Liver (tissue), 3 donors: Measurements from ENCODE around the gene PLA2G4A.

Source experiments
- ATF3 ChIP-seq: IDR thresholded peaks from 2 replicates; pipeline ENCODE4 v1.6.1; 2016; ENCODE audit warnings: antibody characterized with exemption
- CTCF ChIP-seq: fragments of 150-350 bp; IDR thresholded peaks from 2 replicates; pipeline ENCODE4 v1.5.1; 2017; ENCODE audit warnings: improper control_type of control experiment, low read depth, low read length; ENCODE audit not compliant: missing input control
- EGR1 ChIP-seq, 2 donors: IDR thresholded peaks; 2 replicates each; pipeline ENCODE4 v1.6.1; 2016 to 2018; ENCODE audit warnings: antibody characterized with exemption in 2 of 2, low read depth in 2 of 2
- HNF4A ChIP-seq, 2 donors: conservative IDR thresholded peaks; 2 replicates each; pipeline ENCODE4 v1.6.1; 2016; ENCODE audit warnings: antibody characterized with exemption in 2 of 2, mild to moderate bottlenecking in 2 of 2
- HNF4G ChIP-seq: IDR thresholded peaks from 2 replicates; pipeline ENCODE4 v1.6.1; 2016; ENCODE audit warnings: antibody characterized with exemption
- JUND ChIP-seq, 2 donors: IDR thresholded peaks; 2 replicates each; pipeline ENCODE4 v1.6.1; 2016; ENCODE audit warnings: antibody characterized with exemption in 2 of 2
- NR2F2 ChIP-seq: IDR thresholded peaks from 2 replicates; pipeline ENCODE4 v1.6.1; 2016; ENCODE audit warnings: antibody characterized with exemption
- RAD21 ChIP-seq, 2 donors: IDR thresholded peaks; 2 replicates each; pipeline ENCODE4 v1.6.1; 2016; ENCODE audit warnings: antibody characterized with exemption in 2 of 2, mild to moderate bottlenecking in 2 of 2
- RXRA ChIP-seq, 2 donors: IDR thresholded peaks; 2 replicates each; pipeline ENCODE4 v1.6.1; 2017 to 2018; ENCODE audit warnings: antibody characterized with exemption in 2 of 2, mild to moderate bottlenecking in 1 of 2
- SP1 ChIP-seq: IDR thresholded peaks from 2 replicates; pipeline ENCODE4 v1.6.1; 2018; ENCODE audit warnings: antibody characterized with exemption, mild to moderate bottlenecking
- YY1 ChIP-seq: IDR thresholded peaks from 2 replicates; pipeline ENCODE4 v1.6.1; 2016; ENCODE audit warnings: antibody characterized with exemption, mild to moderate bottlenecking
- donor health status: healthy.
- donor health status: healthy.

- TF ChIP-seq CTCF: no peak
- no peak for TF ChIP-seq RXRA (IDR thresholded peaks at IDR 0.05)
- no peak for TF ChIP-seq JUND (IDR thresholded peaks at IDR 0.05)
- no peak for TF ChIP-seq YY1
- TF ChIP-seq RAD21 (IDR thresholded peaks at IDR 0.05): no peak
- TF ChIP-seq HNF4A (conservative IDR thresholded peaks at IDR 0.05): no peak
- TF ChIP-seq EGR1 (IDR thresholded peaks at IDR 0.05; ENCODE audit: low read depth in 2 of 2): no peak
- no peak for TF ChIP-seq SP1
- no peak for TF ChIP-seq NR2F2
- TF ChIP-seq ATF3: no peak
- TF ChIP-seq HNF4G: no peak
Observed at GRCh38 chr1:186903374-186904136, 74.8 kb downstream of the PLA2G4A start.
